HG02588 (cell line): Measurements from ENCODE around the gene MYH1.
"Not testable (repeated sequence)": the region's sequence is repeated elsewhere in the genome, so short reads cannot be mapped to it uniquely, and the experiment has no call there.

ENCODE experiments used
- ATAC-seq: cut with Tn5 transposase; IDR thresholded peaks from one replicate; pipeline ENCODE4 v1.9.1; 2021; ENCODE audit warnings: mild to moderate bottlenecking, moderate library complexity; ENCODE audit not compliant: unreplicated experiment

MYH1 gene

DNA sequence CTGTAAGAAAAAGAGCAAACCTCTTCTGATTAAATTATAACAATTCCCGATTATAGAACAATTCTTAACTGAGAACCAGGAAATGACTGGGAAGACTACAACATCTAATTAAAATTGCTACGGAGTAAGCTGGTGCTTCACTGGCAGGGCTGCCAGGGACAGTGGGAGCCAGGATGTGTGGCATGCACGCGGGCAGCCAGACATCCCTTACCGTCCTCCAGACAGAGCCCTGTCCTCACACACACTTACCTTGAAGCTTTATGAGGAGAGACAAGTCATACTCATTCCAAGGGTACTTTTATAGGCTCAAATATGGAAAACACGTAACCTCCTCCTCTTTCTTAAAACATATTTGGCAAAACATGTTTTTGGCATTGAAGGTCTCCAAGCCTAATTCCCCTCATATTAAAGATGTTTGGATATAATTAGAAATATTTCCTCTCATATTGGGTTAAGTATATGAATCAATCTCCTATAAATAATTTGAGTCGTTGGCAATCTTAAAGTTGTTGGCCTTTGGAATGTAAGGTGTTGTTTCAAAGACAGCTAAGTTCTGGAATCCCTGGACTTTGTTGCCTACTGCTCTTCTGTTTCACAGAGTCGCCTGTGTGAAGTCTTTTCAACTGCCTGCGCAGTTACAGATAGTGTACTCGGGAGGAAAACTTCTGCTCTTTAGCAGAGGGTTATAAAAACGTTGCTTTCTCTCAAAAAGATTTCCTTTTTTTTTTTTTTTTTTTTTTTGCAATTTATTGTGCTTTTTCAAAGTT lies at the start of gene MYH1:
Gene MYH1, minus strand, starts transcription at position 272 of the 767 bp plus-strand sequence. CDS start 1,900 bp downstream, outside the sequence.
- ATAC-seq: no peak

DNA sequence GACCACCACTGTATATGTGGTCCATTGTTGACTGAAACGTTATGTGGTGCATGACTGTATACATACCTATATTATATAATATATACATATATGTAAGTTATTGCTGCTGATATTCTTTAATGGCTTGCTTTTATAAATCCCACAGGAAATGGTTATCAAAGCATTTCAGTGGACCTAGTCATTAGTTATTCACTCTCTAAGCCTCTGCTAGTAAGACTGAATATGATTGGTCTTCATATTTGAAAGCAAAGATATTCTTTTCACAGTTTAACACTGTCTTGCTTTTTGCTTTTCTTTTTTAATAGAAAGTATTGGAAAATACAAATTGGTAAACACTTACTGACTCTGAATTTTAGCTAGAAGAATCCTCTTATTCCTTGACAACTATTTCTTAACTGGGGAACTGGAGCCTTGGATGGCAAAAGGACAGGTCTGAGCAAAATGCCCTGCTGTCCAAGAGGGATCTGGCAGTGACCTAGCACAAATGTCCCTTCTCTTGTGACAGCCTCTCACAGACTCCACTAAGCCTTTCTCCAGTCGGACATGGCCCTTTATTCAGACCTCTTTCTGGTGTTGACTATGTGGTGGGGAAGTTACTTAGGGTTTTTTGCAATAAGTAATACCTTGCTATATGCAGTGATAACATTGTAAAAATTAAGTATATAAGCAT lies 45.8 kb upstream of the MYH1 start:
- no peak for ATAC-seq

DNA sequence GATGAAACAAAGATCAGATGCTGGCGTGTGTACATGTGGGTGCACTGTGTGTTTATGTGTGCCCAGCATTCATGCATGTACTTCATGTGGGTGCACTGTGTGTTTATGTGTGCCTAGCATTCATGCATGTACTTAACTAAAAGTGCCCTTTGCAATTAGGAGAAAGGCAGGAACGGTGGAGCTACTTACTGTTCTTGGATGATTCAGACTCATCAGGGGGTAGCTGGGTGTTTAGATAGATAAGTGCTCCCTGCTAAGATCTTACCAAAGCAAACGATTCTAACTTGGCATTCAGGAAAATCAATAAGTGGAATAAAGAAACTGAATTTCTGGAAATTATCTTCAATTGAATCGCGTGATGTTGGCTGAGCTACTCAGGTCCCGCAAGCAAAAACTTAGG lies 39.7 kb upstream of the MYH1 start:
- no peak for ATAC-seq

DNA sequence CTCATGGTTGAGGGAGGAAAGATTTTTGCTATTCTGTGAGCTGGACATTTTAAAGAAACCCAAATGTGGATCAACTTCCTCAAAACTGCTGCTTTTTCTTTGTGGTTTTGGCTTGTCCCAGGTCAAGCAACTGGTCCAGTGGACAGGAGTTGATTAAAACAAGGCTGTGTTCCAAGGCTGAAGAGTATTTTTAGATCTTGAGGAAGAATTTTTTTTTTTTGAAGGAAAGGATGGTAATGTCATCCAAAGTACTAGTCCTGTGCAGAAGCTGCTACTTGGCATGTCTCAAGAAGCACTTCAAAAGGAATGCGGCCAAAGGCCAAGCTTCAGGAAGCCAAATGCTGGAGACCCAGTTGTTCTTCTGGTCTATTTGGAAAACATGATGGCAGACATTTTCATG lies 39.1 kb upstream of the MYH1 start:
- ATAC-seq: no peak

DNA sequence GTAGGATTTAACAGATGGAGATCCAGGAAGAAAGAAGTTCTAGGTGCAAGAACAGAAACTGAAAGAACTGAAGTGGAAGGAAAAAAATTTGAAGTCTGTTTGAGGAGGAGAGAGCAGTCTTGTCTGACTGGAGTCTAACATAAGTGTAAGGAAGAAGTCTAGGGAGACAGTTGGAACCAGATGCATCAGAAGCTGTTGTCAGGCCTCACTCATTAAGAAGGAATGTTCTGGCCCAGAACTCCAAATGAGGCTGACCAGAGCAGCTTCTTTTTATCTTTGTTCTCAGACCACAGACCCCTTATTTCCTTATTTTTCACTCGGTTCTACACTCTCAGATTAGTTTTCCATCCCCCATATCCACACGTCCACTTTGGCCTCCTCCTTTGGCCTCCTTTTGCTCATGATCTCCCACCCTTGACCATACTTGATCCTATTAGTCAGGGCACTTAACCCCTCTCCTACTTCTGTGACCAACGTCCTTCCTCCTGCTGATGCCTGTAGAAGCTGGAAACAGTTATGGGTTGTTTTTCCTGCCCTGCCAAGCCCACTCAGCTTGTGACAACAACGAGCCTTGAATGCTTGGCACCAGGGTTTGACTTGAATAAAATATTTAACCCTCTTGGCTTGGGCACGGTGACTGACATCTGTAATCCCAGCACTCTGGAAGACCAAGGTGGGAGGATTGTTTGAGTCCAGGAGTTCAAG lies 38.1 kb upstream of the MYH1 start:
- ATAC-seq: no peak

DNA sequence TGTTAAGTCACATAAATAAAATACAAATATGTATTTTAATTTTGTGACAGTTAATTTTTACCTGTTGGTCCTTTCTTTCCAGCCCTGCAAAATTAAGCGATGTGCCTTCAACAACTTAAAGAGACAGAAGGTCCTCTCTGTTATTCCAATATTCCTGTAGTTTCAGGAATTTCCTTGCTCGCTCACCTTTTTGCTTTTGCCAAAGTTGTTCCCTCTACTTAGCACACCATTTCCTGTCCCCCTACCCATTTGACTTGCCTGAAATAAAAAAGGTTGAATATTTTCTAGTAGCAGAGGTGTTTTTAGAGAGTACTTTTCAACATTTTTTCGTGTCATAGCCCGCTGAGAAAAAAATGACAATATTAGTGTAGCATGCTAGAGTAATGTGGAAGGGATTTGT lies 31.7 kb upstream of the MYH1 start:
- ATAC-seq: no peak

DNA sequence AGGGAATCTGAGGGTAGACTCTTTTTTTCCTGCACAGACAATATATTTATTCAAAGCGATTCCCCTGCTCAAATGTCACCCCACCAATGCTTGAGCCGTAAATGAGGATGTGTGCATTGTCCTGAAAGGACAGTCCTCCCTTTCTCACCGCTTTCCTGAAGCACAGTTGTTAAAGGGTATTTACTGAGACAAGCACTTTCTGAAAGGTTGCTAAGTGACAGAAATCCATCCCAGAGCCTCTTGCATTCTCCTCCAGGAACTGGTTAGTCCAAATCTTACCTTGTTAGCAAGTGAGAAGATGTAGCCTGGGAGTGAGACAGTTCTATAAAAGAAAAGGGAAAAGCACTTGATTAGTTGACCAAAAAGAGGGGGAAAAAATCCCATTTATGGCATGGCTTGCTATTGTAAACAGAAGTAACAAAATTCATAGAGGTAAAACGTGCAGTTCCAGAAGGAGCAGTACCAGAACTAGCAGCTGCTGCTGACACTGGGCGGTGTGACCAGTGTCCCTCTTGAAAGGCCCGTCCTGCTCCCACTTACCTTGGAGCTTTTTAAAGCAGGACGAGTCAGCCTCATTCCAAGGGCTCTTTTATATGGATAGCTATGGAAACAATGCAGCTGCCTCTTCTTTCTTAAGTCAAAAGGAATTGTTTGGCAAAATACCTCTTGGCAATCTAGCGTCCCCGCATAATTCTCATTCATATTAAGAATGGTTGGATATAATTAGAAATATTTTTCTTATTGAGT lies 30.9 kb upstream of the MYH1 start, which contains the start of gene MYH2:
Gene MYH2, minus strand, starts transcription at position 563 of the 747 bp plus-strand sequence. CDS start 1,738 bp downstream, outside the sequence.
- ATAC-seq: no peak

DNA sequence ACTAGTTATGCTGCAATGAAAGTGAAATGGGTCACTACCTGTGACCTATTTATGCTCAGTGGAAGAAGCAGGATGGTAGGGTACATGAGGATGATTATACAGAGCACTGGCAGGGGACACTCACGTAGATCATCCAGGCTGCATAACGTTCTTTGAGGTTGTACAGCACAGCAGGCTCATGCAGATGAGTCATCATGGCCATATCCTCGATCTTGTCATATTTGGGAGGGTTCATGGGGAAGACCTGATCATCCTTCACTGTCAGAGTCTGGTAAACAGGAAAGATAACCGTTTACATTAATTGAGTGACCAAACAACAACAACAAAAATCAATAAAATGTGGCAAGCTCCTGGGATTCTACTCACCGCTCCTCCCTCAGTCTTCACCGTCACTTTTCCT lies 29.0 kb upstream of the MYH1 start:
- ATAC-seq: no peak

DNA sequence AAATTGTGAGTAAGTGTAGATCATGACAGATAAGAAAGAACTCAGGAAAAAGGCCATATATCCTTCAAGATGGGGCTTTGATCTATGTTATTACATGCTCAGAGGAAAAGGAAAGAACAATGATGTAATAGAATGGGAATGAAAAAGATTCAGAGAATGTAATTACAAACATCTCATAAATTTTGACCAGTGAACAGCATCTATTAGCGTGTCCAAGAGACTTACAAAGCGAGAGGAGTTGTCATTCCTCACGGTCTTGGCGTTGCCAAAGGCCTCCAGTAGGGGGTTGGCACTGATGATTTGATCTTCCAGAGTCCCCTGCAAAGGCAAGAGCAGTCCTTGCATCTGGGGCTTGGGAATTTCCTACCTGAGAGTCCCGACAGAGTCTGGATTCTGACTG lies 25.1 kb upstream of the MYH1 start:
- ATAC-seq: not testable (repeated sequence)

DNA sequence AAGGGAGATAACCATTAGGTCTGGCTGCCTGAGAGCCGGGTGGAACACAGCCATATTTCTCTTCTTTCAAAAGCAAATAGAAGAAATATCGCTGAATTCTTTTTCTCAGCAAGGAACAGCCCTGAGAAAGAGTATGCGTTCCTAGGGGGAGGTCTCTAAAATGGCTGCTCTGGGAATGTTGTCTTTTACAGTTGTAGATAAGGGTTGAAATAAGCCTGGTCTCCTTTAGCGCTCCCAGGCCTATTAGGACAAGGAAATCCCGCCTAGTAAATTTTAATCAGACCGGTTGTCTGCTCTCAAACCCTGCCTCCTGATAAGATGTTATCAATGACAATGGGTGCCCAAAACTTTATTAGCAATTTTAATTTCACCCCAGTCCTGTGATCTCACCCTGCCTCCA lies 22.8 kb upstream of the MYH1 start:
- ATAC-seq: not testable (repeated sequence)

DNA sequence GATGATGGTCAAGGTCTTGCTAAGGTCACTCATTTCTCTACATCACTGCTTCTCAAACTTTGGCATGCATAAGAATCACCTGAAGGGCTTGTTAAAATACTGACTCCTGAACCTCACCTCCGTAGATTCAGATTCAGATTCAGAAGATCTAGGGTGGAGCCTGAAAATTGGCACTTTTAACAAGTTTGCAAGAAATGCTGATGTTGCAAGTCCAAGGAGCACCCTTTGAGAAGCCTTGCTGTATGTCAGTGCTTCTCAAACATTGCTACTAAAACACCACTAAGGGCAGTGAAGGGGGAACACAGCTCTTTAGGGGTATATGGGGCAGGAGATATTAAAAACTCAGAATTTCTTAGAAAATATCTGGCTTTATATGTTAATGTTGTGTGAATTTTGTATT lies 13.7 kb upstream of the MYH1 start:
- ATAC-seq: no peak

DNA sequence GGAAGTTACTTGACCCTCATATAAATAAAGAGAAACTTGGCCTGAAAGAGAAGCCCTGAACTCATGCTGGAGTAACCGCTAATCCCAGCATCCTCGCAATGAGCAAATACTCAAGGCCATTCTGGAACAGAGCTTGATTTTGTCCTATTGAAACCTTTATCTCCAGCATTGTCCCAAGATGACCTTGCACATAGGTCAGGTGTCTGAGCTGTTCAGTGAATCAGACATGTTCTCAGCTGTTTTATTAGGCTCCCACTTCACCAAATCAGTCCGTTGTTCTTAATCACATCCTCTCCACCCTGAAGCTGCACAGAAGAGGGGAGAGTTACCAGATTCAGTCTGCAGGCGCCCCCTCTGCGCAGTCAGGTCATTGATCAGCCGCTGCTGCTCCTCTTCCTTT lies 9.1 kb upstream of the MYH1 start:
- ATAC-seq: no peak

DNA sequence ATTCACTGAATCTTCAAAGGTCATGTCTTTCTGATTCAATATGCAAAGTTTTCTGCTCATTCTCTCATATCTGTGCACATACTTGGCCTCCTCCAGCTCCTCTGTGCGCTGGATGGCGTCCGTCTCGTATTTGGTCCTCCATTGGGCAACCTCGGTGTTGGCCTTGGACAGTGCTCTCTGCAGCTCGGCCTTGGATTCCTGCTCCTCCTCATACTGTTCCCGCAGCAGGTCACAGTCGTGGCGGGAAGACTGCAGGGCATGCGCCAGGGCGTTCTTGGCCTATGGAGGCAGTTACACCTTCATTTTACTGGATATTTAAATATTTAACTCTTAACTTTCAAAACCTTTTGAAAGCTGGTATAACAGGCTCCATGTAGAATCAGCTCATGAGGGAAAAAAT lies 8.2 kb upstream of the MYH1 start:
- ATAC-seq: no peak

DNA sequence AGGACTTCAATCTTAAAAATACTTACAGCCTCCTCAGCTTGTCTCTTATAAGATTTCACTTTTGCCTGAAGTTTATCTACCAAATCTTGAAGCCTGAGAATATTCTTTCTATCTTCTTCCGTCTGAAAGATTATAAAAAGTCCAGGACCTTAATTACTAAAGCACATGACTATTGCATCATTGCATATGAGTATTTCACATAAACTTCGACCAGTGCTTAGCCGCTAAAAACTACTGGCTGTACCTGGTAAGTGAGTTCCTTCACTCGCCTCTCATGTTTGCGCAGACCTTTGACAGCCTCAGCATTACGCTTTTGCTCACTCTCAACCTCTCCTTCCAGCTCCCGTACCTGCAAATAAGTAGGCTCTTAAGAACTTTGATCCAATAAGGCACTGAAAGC lies 4.7 kb upstream of the MYH1 start:
- no peak for ATAC-seq

DNA sequence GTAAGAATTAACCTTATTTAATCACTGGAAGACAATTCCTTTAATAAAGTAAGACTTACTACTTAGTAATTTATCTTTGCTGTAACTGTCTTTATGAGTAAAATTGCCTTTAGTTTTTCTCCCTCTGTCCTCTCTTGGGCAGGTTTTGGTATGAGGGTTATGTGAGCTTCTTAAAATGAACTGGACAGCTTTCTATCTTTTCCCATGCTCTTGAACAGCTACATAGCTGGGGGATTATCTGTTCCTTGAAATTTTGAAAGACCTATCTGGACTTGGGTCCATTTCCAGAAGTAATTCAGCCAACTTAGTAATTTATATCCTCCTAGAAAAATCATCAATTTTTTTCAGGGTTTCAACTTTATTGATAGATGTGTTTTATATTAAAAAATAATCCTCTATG lies 3.6 kb upstream of the MYH1 start:
- no peak for ATAC-seq

DNA sequence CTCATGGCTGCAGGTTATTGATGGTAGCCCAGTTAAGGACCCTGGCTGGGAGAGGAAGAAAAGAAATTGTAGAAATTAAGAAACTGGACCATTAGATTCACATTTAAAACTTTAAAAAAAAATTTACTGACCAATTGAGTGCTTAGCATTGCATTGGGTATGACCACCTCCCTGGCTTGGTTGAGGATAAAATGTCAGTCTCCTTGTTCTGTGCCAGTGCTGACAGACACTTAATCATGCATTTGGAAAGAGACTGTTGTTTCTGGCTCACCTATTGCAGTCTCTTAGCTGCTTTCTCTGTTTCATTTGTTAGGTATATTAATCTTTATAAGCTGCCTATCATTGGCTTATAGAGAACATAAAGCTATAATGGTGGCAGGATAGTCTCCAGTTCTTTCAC lies 1.7 kb downstream of the MYH1 start:
- ATAC-seq: no peak

DNA sequence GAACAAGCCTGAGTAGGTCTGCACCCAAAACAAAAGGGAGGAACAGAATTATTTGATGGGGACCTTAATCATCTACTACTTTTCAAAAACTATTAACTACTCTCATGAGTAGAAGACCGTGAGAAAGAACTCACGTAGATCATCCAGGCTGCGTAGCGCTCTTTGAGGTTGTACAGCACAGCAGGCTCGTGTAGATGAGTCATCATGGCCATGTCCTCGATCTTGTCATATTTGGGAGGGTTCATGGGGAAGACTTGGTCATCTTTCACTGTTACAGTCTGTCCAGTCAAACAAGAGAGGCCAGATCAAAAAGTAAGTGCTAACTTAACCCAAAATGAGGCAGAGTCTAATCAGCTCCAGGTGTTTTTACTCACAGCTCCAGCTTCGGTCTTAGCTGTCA lies 2.3 kb downstream of the MYH1 start:
- no peak for ATAC-seq

DNA sequence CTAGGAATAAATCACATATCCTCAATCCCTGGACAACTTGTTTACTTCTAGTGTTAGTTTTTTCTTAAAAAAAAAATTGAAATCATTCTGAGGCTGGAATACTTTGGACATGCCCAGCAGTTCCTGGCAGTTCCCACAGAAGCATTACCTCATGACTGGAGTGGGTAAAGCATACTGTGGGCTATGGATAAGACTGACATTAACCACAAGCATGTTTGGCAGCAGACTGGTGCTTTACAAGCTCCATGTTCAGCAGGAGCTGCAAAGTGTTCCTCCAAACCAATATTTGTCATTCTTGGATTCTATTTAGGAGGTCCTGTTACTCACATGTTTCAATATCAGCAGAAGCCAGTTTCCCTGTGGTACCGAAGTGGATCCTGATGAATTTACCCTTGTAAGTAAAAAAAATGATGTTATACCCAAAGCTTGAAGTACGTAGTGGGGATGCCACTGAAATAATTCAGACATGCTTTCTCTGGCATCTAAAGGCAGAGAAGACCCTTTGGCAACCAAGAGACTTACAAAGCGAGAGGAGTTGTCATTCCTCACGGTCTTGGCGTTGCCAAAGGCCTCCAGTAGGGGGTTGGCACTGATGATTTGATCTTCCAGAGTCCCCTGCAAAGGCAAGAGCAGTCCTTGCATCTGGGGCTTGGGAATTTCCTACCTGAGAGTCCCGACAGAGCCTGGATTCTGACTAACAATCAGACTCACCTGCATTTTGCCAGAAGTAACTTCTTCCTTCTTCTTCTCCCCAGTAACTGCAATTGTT lies 4.9 kb downstream of the MYH1 start:
- no peak for ATAC-seq

DNA sequence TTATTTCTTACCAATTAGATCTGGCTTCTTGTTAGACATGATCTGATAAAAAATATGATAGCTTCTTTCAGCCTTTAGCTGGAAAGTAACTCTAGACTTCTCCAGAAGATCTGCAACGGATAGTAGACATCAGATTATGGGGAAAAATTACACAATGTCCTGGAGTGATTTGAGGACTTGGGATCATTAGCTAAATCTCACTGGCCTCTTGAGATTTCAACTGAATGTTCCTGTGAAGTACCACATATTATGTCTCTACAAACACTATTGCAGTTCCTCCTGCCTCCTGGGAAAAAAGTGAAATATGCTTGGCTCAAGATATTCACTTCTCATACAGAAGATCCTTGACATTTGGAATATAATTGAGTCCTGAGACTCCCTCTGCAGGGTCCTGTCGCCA lies 5.5 kb downstream of the MYH1 start:
- no peak for ATAC-seq

DNA sequence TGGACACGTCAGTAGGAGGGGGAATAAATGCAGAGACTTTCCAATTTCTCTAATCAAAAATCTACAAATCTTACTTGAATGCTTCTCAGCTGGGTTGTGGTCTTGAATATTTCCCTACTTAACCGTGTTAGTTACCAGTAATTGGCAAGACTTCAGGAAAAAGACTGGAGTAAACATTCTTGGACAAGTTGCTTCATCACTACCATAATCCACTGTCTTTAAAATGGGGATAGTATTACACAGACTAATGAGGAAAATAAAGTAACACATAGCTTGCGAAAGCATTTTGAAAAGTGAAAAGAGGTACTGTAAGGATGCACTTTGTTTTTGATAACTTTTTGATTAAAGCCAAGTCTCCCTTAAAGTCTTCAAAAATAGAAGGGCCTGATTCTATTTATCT lies 18.4 kb downstream of the MYH1 start:
- no peak for ATAC-seq
